ENCODE measurements around the gene TRIM46. TPM values are rescaled to one million over a fixed set of nuclear protein-coding genes. Genes with fewer than 3 reads are reported as not detected.

Gene TRIM46
- total and polyA plus RNA-seq, 2 of the 13 experiments (the other 11 are each of a cell fraction or from before 2014, with no cell fraction given) = 0.04 to 0.09 TPM

GRCh38 chr1:155135415-155136028 is 38.1 kb upstream of the TRIM46 start, which contains the start of gene SLC50A1 (continued):
- TF ChIP-seq HNRNPUL1 (IDR thresholded peaks at IDR 0.05; ENCODE audit: low read depth, low read length) (0 out of 2 replicates have a peak, but pooled peaks have one; percentile 56), MAX (IDR thresholded peaks at IDR 0.05) (no peak), DMTF1 (CRISPR knock-in tag; IDR thresholded peaks at IDR 0.05) (0 out of 2 replicates have a peak, but pooled peaks have one; percentile 77), AKAP8 (CRISPR knock-in tag; IDR thresholded peaks at IDR 0.05) (peak; percentile 99), ZFAT (CRISPR knock-in tag; conservative IDR thresholded peaks at IDR 0.05) (no peak), YY1 (IDR thresholded peaks at IDR 0.05; ENCODE audit: insufficient read depth, insufficient replicate concordance, low read depth, low read length) (peak; percentile 83), FOXJ3 (CRISPR knock-in tag; IDR thresholded peaks at IDR 0.05; ENCODE audit: borderline replicate concordance) (no peak), ZNF326 (CRISPR knock-in tag; IDR thresholded peaks at IDR 0.05; ENCODE audit: borderline replicate concordance) (peak; percentile 13; the same call in 1 of the 2 replicates), ZNF335 (CRISPR knock-in tag; IDR thresholded peaks at IDR 0.05) (no peak), SNAI1 (CRISPR knock-in tag; IDR thresholded peaks at IDR 0.05; ENCODE audit: borderline replicate concordance) (no peak), ZNF616 (CRISPR knock-in tag; IDR thresholded peaks at IDR 0.05; ENCODE audit: low read depth) (0 out of 2 replicates have a peak, but pooled peaks have one; percentile 39), ZNF329 (CRISPR knock-in tag; IDR thresholded peaks at IDR 0.05; ENCODE audit: low read depth) (0 out of 2 replicates have a peak, but pooled peaks have one; percentile 20), SIX1 (CRISPR knock-in tag; IDR thresholded peaks at IDR 0.05; ENCODE audit: borderline replicate concordance) (no peak), REST (IDR thresholded peaks at IDR 0.05; ENCODE audit: borderline replicate concordance in 1 of 2, low read depth in 1 of 2, low read length in 2 of 2) (peak in 1 of 2 experiments; percentile 6; a peak in 1 of 4 replicates), ZNF780A (CRISPR knock-in tag; IDR thresholded peaks at IDR 0.05) (0 out of 2 replicates have a peak, but pooled peaks have one; percentile 45), ZNF761 (CRISPR knock-in tag; conservative IDR thresholded peaks at IDR 0.05) (peak; percentile 95), ZNF124 (CRISPR knock-in tag; IDR thresholded peaks at IDR 0.05) (0 out of 2 replicates have a peak, but pooled peaks have one; percentile 26), SKI (IDR thresholded peaks at IDR 0.05; ENCODE audit: partially characterized antibody) (no peak), ZNF550 (CRISPR knock-in tag; IDR thresholded peaks at IDR 0.05; ENCODE audit: borderline replicate concordance) (no peak), NFKBIZ (CRISPR knock-in tag; IDR thresholded peaks at IDR 0.05) (no peak), CEBPG (CRISPR knock-in tag; IDR thresholded peaks at IDR 0.05) (peak; percentile 11; the same call in 1 of the 2 replicates), ZNF235 (CRISPR knock-in tag; IDR thresholded peaks at IDR 0.05; ENCODE audit: borderline replicate concordance) (peak; percentile 83; the same call in 1 of the 2 replicates), POLR2AphosphoS5 (IDR thresholded peaks at IDR 0.05; ENCODE audit: low read depth, low read length) (peak; percentile 74), ZIK1 (CRISPR knock-in tag; IDR thresholded peaks at IDR 0.05; ENCODE audit: borderline replicate concordance, low read depth) (0 out of 2 replicates have a peak, but pooled peaks have one; percentile 10), KLF12 (CRISPR knock-in tag; IDR thresholded peaks at IDR 0.05; ENCODE audit: borderline replicate concordance) (no peak)
